HUES64 (cell line): ENCODE results near the gene MMP24OS.

Experiments
- H3K27ac ChIP-seq: 2 replicates; pipeline ENCODE4 v1.7.0; 2013; ENCODE audit warnings: low read depth, low read length, inconsistent platforms
- H3K27me3 ChIP-seq: 2 replicates; pipeline ENCODE4 v1.6.1; 2013; ENCODE audit warnings: mild to moderate bottlenecking, low read length; ENCODE audit not compliant: insufficient read depth
- H3K36me3 ChIP-seq: 2 replicates; pipeline ENCODE4 v1.6.1; 2013; ENCODE audit warnings: mild to moderate bottlenecking, low read length; ENCODE audit not compliant: insufficient read depth
- H3K4me1 ChIP-seq: 2 replicates; pipeline ENCODE4 v1.6.1; 2013; ENCODE audit warnings: mild to moderate bottlenecking, low read length, moderate library complexity; ENCODE audit not compliant: insufficient read depth
- H3K4me3 ChIP-seq: 2 replicates; pipeline ENCODE4 v1.5.1; 2013; ENCODE audit warnings: mild to moderate bottlenecking, low read length, moderate library complexity
- H3K9ac ChIP-seq: 2 replicates; pipeline ENCODE4 v1.6.1; 2013; ENCODE audit warnings: mild to moderate bottlenecking, low read depth, low read length
- H3K9me3 ChIP-seq: 2 replicates; pipeline ENCODE4 v1.6.1; 2013; ENCODE audit warnings: low read depth, low read length; ENCODE audit not compliant: insufficient read depth
- WGBS: fragments of 150-250, 120-280 bp; methylation state at CpG from one replicate; pipeline ENCODE4 v1.1.7; 2013; ENCODE audit warnings: missing lambda C conversion rate; 5-methylcytosine and 5-hydroxymethylcytosine counted together

MMP24OS gene

GRCh38 chr20:35238735-35239134 lies 39.2 kb downstream of the MMP24OS start:
- no peaks in the 10 kb centered on the region for H3K9me3 ChIP-seq
- H3K4me1 ChIP-seq = peaks cover 9% of the 10 kb centered on the region; the same call in 1 of the 2 replicates
- H3K27me3 ChIP-seq = no peaks in the 10 kb centered on the region
- no peaks in the 10 kb centered on the region for H3K36me3 ChIP-seq
- H3K9ac ChIP-seq = no peak overlapping the region
- WGBS = 95% methylated on average over 5 of the region's 5 CpGs
- no peak overlapping the region for H3K27ac ChIP-seq
- H3K4me3 ChIP-seq = no peak overlapping the region

- Histone ChIP-seq H3K4me1 (peaks cover 9% of the 10 kb centered on the region; the same call in 1 of the 2 replicates), H3K9ac (no peak overlapping the region), H3K27me3 (no peaks in the 10 kb centered on the region), H3K4me3 (no peak overlapping the region), H3K36me3 (no peaks in the 10 kb centered on the region), H3K9me3 (no peaks in the 10 kb centered on the region), H3K27ac (no peak overlapping the region)
- 92% methylated on average over 4 of the region's 4 CpGs for WGBS
Measured at GRCh38 chr20:35238170-35238569, 39.8 kb downstream of the MMP24OS start.

GRCh38 chr20:35237486-35237885 lies 40.4 kb downstream of the MMP24OS start:
- H3K4me1 ChIP-seq = peaks cover 9% of the 10 kb centered on the region; the same call in 1 of the 2 replicates
- H3K27ac ChIP-seq = no peak overlapping the region
- no peaks in the 10 kb centered on the region for H3K36me3 ChIP-seq
- no peaks in the 10 kb centered on the region for H3K27me3 ChIP-seq
- H3K4me3 ChIP-seq = no peak overlapping the region
- no peak overlapping the region for H3K9ac ChIP-seq
- H3K9me3 ChIP-seq = no peaks in the 10 kb centered on the region

GRCh38 chr20:35235881-35236280 lies 42.0 kb downstream of the MMP24OS start:
- Histone ChIP-seq H3K9me3 (no peaks in the 10 kb centered on the region), H3K27me3 (no peaks in the 10 kb centered on the region), H3K36me3 (no peaks in the 10 kb centered on the region), H3K4me3 (no peak overlapping the region), H3K4me1 (peaks cover 8% of the 10 kb centered on the region; the same call in 1 of the 2 replicates), H3K9ac (no peak overlapping the region), H3K27ac (no peak overlapping the region)
- 95% methylated on average over 6 of the region's 6 CpGs for WGBS

GRCh38 chr20:35232575-35232974 lies 45.3 kb downstream of the MMP24OS start:
- Histone ChIP-seq H3K4me3 (no peak overlapping the region), H3K27ac (no peak overlapping the region), H3K9me3 (no peaks in the 10 kb centered on the region), H3K4me1 (0 out of 2 replicates have a peak, but pooled peaks cover 2% of the 10 kb centered on the region), H3K36me3 (no peaks in the 10 kb centered on the region), H3K9ac (no peak overlapping the region), H3K27me3 (peaks cover 7% of the 10 kb centered on the region; the same call in 1 of the 2 replicates)
- 85% methylated on average over 2 of the region's 2 CpGs for WGBS

- Histone ChIP-seq H3K27me3 (peaks cover 32% of the 10 kb centered on the region), H3K9ac (no peak overlapping the region), H3K4me1 (peaks cover 14% of the 10 kb centered on the region)
Measured at GRCh38 chr20:35226884-35227681, 50.8 kb downstream of the MMP24OS start.

More at GRCh38 chr20:35226884-35227681, 50.8 kb downstream of the MMP24OS start:
- H3K27ac ChIP-seq = no peak overlapping the region
- WGBS = 5% methylated on average over 74 of the region's 74 CpGs
- H3K9me3 ChIP-seq = no peaks in the 10 kb centered on the region
- no peaks in the 10 kb centered on the region for H3K36me3 ChIP-seq
- peak overlapping the region; percentile 43 for H3K4me3 ChIP-seq
